Endothelial cell of umbilical vein (primary cell): ENCODE data around the gene FAM174B. TPM values are rescaled to one million over a fixed set of nuclear protein-coding genes. Genes with fewer than 3 reads are reported as not detected.

Experiments used
- BruUV-seq: library from RNA; stranded (reverse); fragments of 400-500 nt; replicated peaks from 2 replicates; lab custom pipeline; 2021; lab: Mats Ljungman, UMichigan
- CTCF ChIA-PET: fragments of 300-600, 350-600 bp; sonication (Branson Sonifier 250); formaldehyde crosslinking; loops from one replicate; lab custom pipeline; 2021; ENCODE audit warnings: antibody characterized with exemption, inconsistent platforms; lab: Charles Lee
- POLR2A ChIA-PET: fragments of 300-600, 350-600 bp; sonication (Branson Sonifier 250); formaldehyde crosslinking; loops from one replicate; lab custom pipeline; 2021; ENCODE audit warnings: antibody characterized with exemption, inconsistent platforms; lab: Charles Lee
- DNase-seq: peaks from one replicate; pipeline ENCODE4 v3.0.0-alpha.2; 2011; ENCODE audit warnings: low read depth, low spot score
- FAIRE-seq: peaks from 2 replicates; lab custom pipeline; 2011; peaks lifted over from hg19 to GRCh38; lab: Jason Lieb, UNC
- H2AFZ ChIP-seq: 2 replicates; pipeline ENCODE4 v1.6.0; 2012; ENCODE audit warnings: low read depth, low read length, control low read depth, inconsistent platforms
- H3K27ac ChIP-seq: 2 replicates; pipeline ENCODE4 v1.5.1; 2011; ENCODE audit warnings: low read depth, mild to moderate bottlenecking, control low read depth, low read length, moderate library complexity; ENCODE audit not compliant: insufficient read depth
- H3K27me3 ChIP-seq, 2 experiments: 2 replicates each; pipeline versions ENCODE4 v1.6.0 to v1.6.1; 2011; ENCODE audit warnings: low read length in 2 of 2, mixed read lengths in 1 of 2; ENCODE audit not compliant: control insufficient read depth in 2 of 2, insufficient read depth in 2 of 2
- H3K36me3 ChIP-seq, 2 experiments: 2 replicates in 1 of 2; 3 replicates in 1 of 2; pipeline ENCODE4 v1.5.1; 2011; ENCODE audit warnings: low read length in 2 of 2, mild to moderate bottlenecking in 1 of 2, moderate library complexity in 1 of 2; ENCODE audit not compliant: control insufficient read depth in 2 of 2, insufficient read depth in 2 of 2; ENCODE audit errors: extremely low read depth in 1 of 2
- H3K4me1 ChIP-seq: 3 replicates; pipeline ENCODE4 v1.5.1; 2011; ENCODE audit warnings: mild to moderate bottlenecking, low read length; ENCODE audit not compliant: control insufficient read depth, insufficient read depth; ENCODE audit errors: extremely low read depth
- H3K4me2 ChIP-seq: 2 replicates; pipeline ENCODE4 v1.6.1; 2011; ENCODE audit warnings: low read length, control low read depth, mixed read lengths; ENCODE audit not compliant: insufficient read depth
- H3K4me3 ChIP-seq, 3 experiments: fragments of 200-600 bp in 1 of 3; sonication (generic), shearing (Covaris generic) in 1 of 3; replicated peaks in 1 of 3; 2 replicates each; pipeline ENCODE4 v1.5.1; 2011 to 2016; ENCODE audit warnings: control low read depth in 3 of 3, low read length in 3 of 3, mild to moderate bottlenecking in 2 of 3, inconsistent platforms in 1 of 3, low read depth in 1 of 3, moderate library complexity in 1 of 3; ENCODE audit not compliant: insufficient read depth in 1 of 3
- H3K79me2 ChIP-seq: 2 replicates; pipeline ENCODE4 v1.6.0; 2012; ENCODE audit warnings: low read length, inconsistent platforms; ENCODE audit not compliant: control insufficient read depth, insufficient read depth
- H3K9ac ChIP-seq: replicated peaks from 2 replicates; pipeline ENCODE3; 2011; ENCODE audit warnings: low read length, control low read depth; ENCODE audit not compliant: insufficient read depth; ENCODE audit errors: extremely low read depth
- H3K9me1 ChIP-seq: replicated peaks from 3 replicates; pipeline ENCODE4 v1.6.0; 2011; ENCODE audit warnings: mild to moderate bottlenecking, low read length; ENCODE audit not compliant: control insufficient read depth, insufficient read depth; ENCODE audit errors: extremely low read depth
- H3K9me3 ChIP-seq: replicated peaks from 2 replicates; pipeline ENCODE4 v1.5.1; 2012; ENCODE audit warnings: low read length, inconsistent platforms; ENCODE audit not compliant: control insufficient read depth, insufficient read depth
- H4K20me1 ChIP-seq: replicated peaks from 2 replicates; pipeline ENCODE3; 2011; ENCODE audit warnings: mild to moderate bottlenecking, low read length; ENCODE audit not compliant: control insufficient read depth, insufficient read depth; ENCODE audit errors: extremely low read depth
- CTCF ChIP-seq, 2 donors: IDR thresholded peaks; 1 replicate in 1 of 2; 2 replicates in 1 of 2; pipeline ENCODE4 v1.5.1; 2011; ENCODE audit warnings: low read length in 2 of 2, mild to moderate bottlenecking in 2 of 2, moderate library complexity in 2 of 2, control low read depth in 1 of 2, inconsistent platforms in 1 of 2, low read depth in 1 of 2; ENCODE audit not compliant: insufficient read depth in 1 of 2; ENCODE audit errors: extremely low read depth in 1 of 2
- EZH2 ChIP-seq: IDR thresholded peaks from 2 replicates; pipeline ENCODE4 v1.6.1; 2012; ENCODE audit warnings: borderline replicate concordance, low read depth, mild to moderate bottlenecking, moderate library complexity, low read length, inconsistent platforms; ENCODE audit not compliant: severe bottlenecking
- FOS ChIP-seq: IDR thresholded peaks from 2 replicates; pipeline ENCODE4 v1.6.1; 2011; ENCODE audit warnings: mild to moderate bottlenecking, low read length, moderate library complexity, borderline replicate concordance; ENCODE audit not compliant: insufficient read depth
- GATA2 ChIP-seq: IDR thresholded peaks from 2 replicates; pipeline ENCODE4 v1.7.0; 2011; ENCODE audit warnings: low read depth, mild to moderate bottlenecking, moderate library complexity, mixed read lengths, low read length; ENCODE audit not compliant: insufficient read length, insufficient read depth
- JUN ChIP-seq: IDR thresholded peaks from 2 replicates; pipeline ENCODE4 v1.6.1; 2011; ENCODE audit warnings: borderline replicate concordance, low read depth; ENCODE audit not compliant: insufficient read length, insufficient read depth
- MAX ChIP-seq: IDR thresholded peaks from 2 replicates; pipeline ENCODE4 v1.6.1; 2011; ENCODE audit not compliant: insufficient read depth, insufficient read length
- MYC ChIP-seq: IDR thresholded peaks from one replicate; pipeline ENCODE4 v1.6.1; 2011; ENCODE audit warnings: mild to moderate bottlenecking, low read depth, low read length
- POLR2A ChIP-seq: IDR thresholded peaks from 2 replicates; pipeline ENCODE4 v1.6.1; 2012; ENCODE audit warnings: low read depth, mild to moderate bottlenecking, control low read depth, low read length
- POLR2AphosphoS5 ChIP-seq: IDR thresholded peaks from 2 replicates; pipeline ENCODE4 v1.6.1; 2012; ENCODE audit warnings: low read depth, mild to moderate bottlenecking, control low read depth, low read length, moderate library complexity; ENCODE audit not compliant: insufficient read depth
- dilution Hi-C: fragments of 300-500 bp; cut with MboI; formaldehyde crosslinking; loops from one replicate; pipeline ENCODE4 v1.15.0; 2019; ENCODE audit warnings: low sequenced_read_pairs; ENCODE audit not compliant: extremely low pct_ligation_motif_present
- intact Hi-C: fragments of 100-400 bp; cut with micrococcal nuclease; formaldehyde crosslinking; loops from one replicate; pipeline ENCODE4 v1.10.0; 2022
- polyA plus RNA-seq, 4 experiments: library from polyadenylated mRNA; depleted of rRNA in 3 of 4; stranded (reverse) in 3 of 4; unstranded in 1 of 4; fragments of >200 nt; gene quantifications; 2 replicates each; pipeline versions ENCODE4 v1.2.1 to v1.2.3, GENCODE V29; 2011 to 2012; ENCODE audit warnings: missing spikeins in 1 of 4
- total RNA-seq: library from RNA; stranded (reverse); gene quantifications from 2 replicates; pipeline ENCODE4 v1.2.3, GENCODE V29; 2021

FAM174B gene
- total and polyA plus RNA-seq, 2 donors (not counting 3 experiments of a cell fraction or from before 2014, with no cell fraction given) = 25.9 to 30.2 TPM

DNA sequence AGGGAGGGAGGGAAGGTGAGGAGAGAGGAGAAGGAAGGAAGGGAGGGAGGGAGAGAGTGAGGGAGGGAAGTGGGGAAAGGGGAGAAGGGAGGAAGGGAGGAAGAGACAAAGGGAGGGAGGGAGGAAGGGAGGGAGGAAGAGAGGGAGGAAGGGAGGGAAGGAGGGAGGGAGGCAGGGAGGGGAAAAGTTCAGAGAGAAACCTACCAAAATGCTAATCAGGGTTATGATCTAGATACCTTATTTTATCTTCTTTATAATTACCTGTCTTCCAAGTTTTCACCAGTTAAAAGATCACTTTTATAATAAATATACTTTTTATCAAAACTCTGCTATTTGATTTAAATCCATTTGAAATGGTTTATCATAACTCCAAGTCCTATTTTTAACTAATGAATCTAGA is 44.4 kb downstream of the FAM174B start:
- ChIA-PET POLR2A (no interaction called here), CTCF (interaction anchor here (2.2 kb wide), 1 partner anchor 89 kb away, joined by 10 read pairs; no protein-coding TSS in a partner anchor)
- H3K9ac ChIP-seq = no peak overlapping the region
- H3K36me3 ChIP-seq = no peaks in the 10 kb centered on the region
- no peaks in the 10 kb centered on the region for H3K9me3 ChIP-seq
- H3K4me1 ChIP-seq = peaks cover under 1% of the 10 kb centered on the region
- dilution Hi-C loops (no loop called here), intact Hi-C loops (loop anchor here (10.0 kb wide), 1 partner anchor 516 kb away; no protein-coding TSS in a partner anchor)
- no peak overlapping the region for H2AFZ ChIP-seq
- H3K4me3 ChIP-seq = no peak overlapping the region
- no peak for FAIRE-seq
- no peak overlapping the region for H3K27ac ChIP-seq
- no peak for DNase-seq
- no peak for TF ChIP-seq CTCF (IDR thresholded peaks at IDR 0.05; ENCODE audit: extremely low read depth in 1 of 2, insufficient read depth in 1 of 2, low read depth in 1 of 2, low read length in 2 of 2)
- TF ChIP-seq POLR2AphosphoS5 = no peak
- no peak for TF ChIP-seq MYC
- no peak for TF ChIP-seq EZH2
- TF ChIP-seq POLR2A = no peak
- TF ChIP-seq JUN = no peak
- TF ChIP-seq GATA2 = no peak
- no peak for TF ChIP-seq FOS
- no peak for TF ChIP-seq MAX
- H4K20me1 ChIP-seq = no peaks in the 10 kb centered on the region
- no TSS peak for BruUV-seq
- H3K4me2 ChIP-seq = no peak overlapping the region
- peaks cover under 1% of the 10 kb centered on the region for H3K79me2 ChIP-seq
- H3K9me1 ChIP-seq = no peaks in the 10 kb centered on the region
- H3K27me3 ChIP-seq = no peaks in the 10 kb centered on the region
